GM18868 (cell line): ENCODE results near the gene SPATS2L.

ENCODE experiments used
- ATAC-seq: cut with Tn5 transposase; IDR thresholded peaks from one replicate; pipeline ENCODE4 v1.9.1; 2021; ENCODE audit warnings: mild to moderate bottlenecking, moderate library complexity; ENCODE audit not compliant: unreplicated experiment

Gene SPATS2L

DNA sequence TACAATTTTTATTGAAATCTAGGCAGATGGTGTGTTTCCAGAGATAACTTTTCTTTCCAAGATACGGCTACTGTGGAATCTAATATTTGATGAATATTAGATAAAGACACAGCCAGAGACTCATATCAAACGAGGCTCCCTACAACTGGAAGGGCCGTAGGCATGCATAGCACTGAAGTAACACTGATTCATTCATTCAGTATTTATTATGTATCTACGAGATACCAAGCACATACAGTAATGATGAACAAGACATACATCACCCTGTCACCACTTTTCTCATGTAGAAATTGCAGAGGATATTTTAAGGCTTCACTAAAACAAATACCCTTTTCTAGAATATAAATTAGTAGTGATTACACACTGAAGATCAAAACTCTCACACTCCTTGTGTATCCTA, 128.9 kb downstream of the SPATS2L start:
- ATAC-seq: no peak

DNA sequence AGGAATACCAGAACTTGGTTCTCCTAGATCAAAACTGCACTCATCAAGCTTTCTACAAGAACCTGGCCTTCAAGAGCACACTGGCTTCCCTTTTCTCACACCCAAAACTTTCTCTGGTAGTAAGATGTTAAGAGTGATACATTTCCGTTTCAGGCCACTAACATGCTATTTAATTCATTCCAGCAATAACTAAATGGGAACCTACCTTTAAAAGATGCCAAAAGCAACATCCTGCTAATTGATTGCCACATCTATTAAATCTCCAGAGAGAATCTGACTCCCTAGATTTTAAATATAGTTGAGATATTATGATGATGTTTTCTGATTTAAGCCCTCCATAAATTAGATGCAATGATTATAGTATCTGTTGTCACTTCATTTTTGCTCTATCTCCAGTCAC, 131.8 kb downstream of the SPATS2L start:
- ATAC-seq: no peak

DNA sequence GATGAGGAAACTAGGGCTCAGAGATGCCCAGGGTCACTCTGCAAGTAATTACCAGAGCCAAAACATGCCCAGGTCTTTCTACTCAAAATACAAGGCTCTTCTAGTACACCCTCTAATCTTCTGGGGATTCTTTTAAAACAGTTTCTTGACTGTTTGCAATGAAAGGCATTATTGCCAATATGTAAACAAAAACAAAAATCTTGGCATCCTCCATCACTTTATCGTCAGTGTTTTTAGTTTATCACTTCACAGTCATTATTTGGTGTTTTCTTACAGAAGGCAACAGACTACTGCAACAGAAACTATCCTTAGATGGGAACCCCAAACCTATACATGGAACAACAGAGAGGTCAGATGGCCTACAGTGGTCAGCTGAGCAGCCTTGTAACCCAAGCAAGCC, 132.4 kb downstream of the SPATS2L start:
- ATAC-seq: no peak

DNA sequence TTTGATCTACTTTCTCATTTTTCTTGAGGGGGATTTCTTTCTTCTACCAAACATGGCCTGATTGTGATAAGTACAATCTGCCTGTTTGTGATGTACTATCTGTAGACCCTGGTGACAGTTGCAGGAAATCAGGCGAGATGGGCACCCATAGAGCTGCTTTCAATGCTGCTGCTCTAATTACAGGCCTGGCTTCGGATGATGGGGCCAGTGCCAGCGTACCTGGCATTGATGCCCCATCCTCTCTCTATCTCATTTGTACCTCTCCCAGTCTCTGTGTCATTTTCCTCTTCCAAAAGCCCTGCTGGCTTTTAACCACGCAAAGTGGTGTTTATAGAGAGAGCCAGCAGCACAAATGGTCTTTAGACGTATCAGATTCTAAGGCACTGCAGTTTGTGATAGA, 133.5 kb downstream of the SPATS2L start:
- no peak for ATAC-seq

DNA sequence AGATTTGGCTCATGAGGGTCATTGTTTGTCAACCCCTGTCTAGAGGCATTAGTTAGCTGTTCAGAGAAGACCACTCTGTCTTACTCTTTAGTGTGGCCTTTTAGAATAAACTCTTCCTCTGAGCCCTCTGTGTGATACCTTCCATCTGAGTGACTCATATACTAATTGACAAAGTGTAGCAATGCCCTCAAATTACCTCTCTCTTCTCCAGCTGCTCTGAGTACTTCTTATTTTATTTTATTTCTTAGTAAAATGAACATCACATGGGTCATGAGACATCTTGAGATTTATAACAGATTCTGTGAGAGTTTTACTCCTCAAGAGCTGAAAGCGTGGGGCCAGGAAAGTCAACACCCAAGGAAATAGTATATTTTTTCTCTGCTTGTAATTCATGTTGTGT, 136.0 kb downstream of the SPATS2L start:
- ATAC-seq: no peak

DNA sequence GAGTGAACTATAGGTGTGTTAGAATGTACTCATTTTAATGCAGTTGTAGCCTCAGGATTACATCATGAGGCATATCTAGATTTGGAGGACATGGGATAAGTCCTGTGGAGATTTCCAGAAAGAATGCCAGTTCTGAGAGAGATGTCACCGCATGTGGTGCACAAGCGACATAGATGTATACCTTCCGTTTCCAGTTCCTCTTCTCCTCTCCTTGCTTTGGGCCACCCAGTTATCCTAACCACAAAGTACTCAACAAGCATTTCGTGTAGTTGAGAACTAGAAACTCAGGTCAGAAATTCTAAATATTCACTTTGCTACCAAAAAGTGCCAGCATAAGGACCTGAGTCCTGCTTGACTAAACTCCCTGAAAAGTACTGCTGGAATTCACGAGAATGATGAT, 136.9 kb downstream of the SPATS2L start:
- ATAC-seq: no peak

DNA sequence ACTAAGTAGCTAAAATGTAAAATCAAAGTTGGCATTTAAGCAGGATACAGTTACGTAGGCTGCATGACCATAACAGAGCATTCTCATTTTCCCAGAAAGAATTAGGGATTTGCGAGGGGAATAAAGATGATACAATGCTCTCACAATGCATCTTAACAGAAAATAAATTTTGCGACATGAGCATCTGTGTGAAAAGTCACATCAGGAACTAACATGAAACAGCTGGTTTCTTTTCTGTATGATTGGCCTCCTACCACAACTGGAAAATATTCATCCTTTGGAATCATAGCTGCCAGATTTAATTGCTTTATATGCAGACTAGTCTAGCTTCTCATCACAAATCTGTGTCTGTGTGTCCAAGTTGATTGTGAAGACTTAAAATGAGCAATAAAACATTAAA, 137.4 kb downstream of the SPATS2L start:
- ATAC-seq: no peak

DNA sequence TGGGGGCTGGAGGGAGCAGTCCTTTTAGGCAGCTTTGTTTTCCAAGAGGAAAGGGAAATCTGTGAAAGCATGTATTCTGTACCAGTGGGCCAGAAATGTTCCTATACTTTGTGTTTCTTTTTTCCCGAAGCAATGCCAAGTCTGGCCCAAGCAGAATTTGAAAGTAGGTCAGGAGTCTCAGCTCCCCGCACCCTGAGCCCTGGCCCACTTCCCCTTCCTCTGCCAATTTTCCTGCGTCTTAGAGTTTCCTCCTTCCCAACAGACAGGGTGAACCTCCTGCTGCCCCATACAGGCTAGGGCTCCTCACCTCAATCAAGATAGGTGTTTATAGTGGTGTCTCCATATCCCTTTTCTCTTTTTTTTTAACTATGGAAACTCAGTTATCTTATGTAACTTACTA, 138.0 kb downstream of the SPATS2L start:
- ATAC-seq: no peak

DNA sequence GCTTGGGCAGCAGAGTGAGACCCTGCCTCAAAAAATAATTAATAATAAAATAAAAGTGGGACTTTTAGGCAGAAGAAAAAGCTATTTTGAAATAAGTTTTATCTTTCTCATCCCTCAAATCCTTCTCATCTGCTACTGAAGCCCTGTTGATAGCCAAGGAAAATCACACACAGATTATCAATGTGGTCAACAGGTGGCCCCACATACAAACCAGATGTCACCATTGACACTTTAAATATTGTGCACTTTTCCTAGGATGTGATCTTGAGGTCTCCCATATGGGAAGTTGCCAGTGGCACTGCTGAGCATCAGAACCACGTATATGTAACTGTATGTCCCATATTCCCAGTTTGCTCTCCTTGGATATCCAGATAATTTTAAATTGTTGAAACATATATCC, 138.8 kb downstream of the SPATS2L start:
- no peak for ATAC-seq

DNA sequence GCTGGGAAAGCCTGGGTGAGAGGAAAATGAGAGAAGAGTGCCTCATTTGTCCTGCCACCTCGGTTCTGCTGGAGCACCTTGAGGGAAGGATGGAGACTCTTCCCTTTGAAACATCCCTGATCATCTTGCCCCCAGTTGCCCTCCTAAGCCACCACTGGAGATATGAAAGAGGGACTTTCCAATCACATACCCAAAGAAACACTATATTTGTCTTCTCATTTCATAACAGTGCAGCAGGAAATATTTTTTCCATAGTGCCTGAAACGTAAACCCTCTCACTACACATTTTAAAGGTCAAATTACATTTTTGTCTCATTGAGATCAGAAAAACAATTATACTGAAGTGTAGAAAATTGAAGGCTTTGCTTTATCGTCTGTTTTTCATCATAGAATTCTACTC, 140.1 kb downstream of the SPATS2L start:
- ATAC-seq: no peak

DNA sequence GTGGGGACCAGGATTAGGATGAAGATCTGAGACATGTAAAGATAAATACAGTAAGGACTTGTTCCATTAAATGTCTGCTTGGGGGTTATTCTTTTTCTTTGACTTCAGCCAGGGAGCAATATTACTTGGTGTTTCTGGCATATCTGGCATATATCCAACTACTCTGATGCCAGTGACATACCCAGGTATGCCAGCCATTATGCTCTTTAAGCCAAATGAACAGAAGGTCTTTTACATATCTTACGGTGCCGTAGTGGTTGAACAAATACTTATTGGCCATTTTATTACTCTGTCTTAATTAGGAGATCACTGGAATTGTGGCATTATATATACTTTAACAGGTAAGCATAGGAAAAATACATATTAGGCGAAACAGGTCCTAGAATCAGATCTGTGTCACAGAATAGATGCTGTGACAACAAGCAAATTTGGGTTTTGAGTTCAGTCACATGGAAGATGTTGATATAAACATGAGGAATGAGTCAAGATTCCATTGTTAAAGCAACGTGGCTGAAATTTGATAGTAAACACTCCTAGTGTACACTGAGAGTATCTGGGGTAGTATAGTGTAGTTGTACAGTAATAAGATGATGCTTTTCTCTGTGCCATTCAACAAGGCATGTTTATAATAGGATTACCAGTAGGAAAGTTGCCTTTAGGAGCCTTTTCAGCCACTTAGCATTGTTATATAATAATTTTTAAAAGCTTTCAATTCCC, 140.8 kb downstream of the SPATS2L start:
- ATAC-seq: no peak

DNA sequence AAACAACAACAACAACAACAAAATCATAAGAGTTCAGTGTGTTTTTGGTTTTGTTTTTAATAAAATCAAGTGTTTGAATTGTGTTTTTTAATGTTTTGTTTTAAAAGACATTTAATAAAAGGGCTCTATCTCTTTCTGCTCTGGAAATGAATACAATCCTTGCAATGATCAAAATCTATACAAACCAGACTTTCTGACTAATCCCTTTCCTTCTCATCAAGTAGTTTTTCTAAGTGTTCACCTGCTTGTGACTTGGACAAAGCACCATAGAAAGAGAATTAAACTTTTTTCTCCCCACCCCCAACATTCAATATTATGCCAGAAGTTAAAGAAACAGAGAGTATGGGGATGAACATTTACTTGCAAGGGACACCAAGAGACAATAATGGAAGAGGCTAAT, 142.0 kb downstream of the SPATS2L start:
- ATAC-seq: no peak

DNA sequence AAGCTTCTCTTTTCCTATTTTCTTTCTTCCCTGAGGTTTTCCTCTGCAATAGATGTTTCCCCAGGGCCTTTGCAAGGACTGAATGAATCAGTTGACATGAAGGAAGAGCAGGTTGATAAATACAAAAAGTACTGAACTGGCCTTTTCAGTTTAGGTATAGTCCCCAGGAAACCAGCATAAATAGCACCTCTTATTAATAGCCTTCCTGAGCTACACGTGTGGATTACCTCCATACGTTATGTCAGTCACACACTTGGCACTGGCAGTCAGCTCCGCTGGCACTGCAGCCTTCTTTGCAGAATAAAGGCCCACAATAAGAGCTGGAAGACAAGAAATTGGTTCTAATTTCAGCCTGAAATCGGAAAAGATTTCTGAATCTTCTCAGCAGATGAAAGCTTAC, 142.7 kb downstream of the SPATS2L start:
- ATAC-seq: no peak

DNA sequence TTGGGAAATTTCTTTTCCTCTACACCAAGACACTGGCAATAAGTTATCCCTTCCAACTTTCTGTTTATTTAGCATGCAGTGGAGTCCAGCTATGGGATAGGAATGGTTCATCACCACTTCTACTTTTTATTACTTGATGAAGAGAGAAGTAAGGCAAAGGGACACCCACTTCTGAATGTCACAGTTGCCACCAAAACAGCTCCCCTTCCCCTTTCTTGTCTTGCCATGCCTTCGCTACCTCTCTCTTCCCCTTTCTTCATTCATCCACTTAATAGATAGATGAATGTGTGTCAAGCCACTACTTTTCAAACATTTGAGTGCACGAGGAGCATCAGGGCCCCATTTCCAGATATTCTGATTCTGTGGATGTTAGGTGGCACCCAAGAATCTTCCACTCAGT, 143.8 kb downstream of the SPATS2L start:
- ATAC-seq: no peak

DNA sequence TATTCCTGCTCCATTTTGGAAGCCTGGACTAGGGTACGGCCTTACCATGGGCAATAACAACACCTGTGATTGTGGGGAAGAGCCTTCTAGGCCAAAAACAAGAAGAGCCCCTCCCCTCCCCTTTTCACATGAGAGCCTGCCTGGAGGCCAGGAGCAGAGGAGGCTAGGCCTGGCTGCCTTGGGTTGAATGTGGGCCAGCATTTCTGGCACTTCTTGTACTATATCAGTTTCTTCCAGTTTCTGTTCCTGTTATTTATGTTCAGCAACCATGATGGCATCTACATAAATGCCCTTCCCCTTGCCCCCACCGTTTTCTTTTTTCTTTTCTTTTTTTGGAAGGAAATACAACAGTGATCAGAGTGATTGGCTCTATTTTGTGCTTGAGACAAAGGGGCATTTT, 145.0 kb downstream of the SPATS2L start:
- peak; percentile 23 for ATAC-seq

DNA sequence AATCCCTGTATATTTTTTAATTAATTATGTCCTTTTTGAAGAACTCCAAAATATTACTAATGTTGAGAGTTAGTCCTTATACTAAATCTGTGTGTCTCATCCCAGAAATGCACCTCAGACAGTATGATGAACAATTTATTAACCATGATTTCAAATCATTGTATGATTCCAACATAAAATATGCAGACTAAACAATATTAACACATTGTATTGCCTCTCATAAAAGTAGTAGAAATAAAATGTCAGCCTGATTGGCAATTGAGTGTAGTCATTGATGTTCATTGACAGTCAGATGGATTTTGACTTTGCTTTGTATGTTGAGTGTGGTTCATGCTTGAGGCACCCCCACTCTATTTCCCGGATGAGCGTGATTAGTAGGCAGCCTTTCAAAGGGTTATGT, 145.9 kb downstream of the SPATS2L start:
- no peak for ATAC-seq

DNA sequence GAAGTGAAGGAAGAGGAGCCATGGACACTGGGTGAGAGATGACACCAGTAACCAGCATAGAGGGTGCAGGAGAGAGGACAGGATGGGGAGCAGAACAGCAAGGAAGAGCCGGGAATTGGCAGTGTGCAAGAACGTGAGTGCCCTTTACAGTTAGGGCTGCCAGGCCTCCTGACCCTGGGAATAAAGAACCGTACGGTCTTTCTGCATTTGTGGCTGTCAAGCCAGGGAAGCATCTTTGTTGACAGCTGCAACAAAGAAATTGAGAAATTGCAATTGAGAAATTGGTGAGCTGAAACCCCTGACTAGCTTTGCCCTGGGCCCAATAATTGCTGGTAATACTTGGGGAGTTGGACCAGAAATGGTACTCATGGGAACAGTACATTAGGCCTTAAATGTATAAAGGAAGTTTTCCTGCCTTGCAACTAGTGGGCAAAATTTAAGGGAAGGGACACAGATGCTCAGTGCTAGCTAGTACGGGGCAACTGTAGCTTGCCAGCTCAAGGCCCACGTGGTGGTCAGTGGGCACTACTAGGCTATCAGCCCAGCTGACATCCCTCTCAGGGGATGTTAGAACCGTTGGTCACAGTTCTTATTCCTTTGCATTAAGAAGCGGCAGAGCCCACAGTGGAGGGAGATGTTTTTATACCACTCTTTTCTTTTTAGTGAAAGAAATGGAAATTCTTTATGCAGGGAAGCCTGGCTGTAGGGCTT, 146.8 kb downstream of the SPATS2L start:
- ATAC-seq: no peak

DNA sequence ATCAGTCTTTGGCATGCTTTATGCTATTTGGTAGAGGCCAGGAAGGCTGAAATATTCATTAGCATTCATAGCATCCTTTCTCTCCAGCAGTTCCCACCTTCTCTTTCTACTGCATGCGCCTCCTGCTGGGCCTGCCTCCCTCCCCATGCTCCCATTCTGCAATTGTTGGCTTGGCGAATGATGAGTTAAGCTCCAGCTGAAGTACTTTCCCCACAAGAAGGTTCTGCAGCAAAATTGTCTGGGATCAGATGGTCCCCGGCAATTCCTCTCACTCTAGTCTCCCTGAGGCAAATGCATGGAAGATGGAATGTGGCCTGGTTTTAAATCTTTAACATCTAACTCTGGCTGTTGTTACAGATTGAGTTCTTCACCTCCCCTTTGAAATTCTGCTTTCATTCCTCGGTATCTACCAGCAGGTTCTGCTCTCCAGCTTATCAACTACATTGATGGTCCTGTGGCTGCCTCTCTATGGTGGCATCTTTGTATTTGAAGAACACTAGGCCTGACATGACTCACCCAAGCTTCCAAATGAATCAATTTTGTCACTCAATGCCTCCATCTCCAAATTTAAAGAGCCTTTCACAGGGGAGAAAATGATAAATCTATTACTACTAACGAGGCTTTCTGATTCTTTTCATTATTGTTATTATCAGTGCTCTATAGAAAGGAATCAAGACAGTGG, 147.5 kb downstream of the SPATS2L start:
- no peak for ATAC-seq

DNA sequence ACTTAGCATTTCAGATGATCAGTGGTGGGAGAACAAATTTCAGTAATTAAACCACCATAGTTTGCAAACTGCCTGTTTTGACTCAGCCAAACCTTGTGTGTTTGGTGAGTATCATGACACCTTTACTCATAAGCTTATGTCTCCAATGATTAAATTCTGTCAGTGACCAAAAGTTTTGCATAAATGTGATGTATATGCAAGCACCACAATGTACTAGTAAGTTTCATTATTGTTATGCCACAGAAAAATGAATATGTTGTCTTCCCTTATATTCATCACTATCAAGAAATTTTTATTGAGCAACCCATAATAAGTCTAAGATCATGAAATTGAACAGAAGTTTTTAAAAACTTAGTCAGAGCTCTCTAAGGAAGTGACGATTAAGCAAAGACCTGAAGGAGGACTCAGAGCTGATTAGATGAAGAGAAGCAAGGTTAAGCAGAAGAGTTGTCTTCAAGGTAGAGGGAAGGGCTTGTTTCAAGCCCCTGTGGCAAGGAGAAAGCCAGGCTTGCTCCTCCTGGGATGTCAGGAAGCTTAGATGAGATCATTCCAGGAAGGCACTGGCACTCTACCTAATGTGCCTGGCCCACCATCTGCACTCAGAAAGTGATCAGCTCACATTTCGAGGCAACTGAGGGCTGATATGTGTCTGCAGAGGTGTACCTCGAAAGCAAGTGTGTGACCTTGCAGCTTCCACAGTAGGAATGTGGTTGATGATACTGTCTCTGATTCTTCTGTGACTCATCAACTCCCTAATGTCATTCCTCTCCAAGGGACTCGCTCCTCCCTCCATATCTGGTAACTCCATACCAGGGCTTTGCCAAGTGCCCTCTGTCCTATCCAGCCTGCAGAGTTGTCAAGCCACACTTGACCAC, 148.7 kb downstream of the SPATS2L start:
- ATAC-seq: peak; percentile 77

DNA sequence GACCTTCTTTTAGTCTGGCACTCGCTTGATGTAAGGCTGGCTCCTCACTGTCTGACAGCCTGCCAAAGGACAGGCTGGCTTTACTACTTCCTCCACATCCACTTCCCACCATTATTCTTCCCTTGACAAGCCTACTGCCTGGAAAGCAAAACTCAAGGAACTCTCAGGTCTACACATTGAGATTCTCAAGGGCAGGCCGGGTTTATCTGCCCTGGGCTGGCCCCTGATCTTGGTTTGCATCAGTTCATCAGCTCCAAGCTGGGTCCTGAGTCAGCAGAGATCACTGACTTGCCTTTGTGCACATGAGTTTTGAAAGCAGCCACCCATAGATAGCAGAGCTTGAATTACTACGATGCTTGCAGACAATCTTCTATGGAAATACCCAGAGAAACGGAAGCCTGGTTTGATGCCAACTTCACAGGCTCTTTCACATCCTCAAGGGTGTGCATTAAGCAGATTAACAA, 149.5 kb downstream of the SPATS2L start:
- ATAC-seq: peak; percentile 74

DNA sequence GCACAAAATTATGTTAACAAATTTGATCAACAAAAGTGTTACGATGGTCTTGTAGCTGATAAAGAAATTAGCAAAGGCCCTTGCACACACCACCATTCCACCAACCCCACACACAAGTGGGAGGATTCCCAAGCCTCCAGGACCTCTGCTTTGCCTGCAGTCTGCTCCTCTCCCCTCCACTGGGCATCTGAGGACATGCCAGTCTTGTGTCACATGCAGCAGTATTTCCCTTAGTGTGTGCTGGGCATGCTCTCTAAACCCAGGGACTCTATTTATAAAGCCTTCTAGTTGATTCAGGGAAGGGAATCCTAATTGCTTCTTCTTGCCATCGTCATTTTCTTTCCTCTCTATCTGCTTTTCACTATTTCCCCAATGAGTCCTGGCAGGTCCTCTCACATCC, 150.1 kb downstream of the SPATS2L start:
- no peak for ATAC-seq
